Spinal cord (tissue), 10 donors: ENCODE measurements around the gene TLNRD1. TPM values are rescaled to one million over a fixed set of nuclear protein-coding genes. Genes with fewer than 3 reads are reported as not detected.
A peak's percentile ranks its signal among the peaks of the same experiment; 100 is the strongest.

Experiments used
- DNase-seq, 6 donors: peaks; one replicate each; pipeline versions ENCODE4 v3.0.0 to v3.0.0-alpha.2; 2013 to 2015; ENCODE audit warnings: low spot score in 6 of 6, low read depth in 4 of 6
- H3K27ac ChIP-seq: one replicate; pipeline ENCODE4 v1.5.1; 2013; ENCODE audit warnings: low read depth, low read length, control low read depth
- H3K27me3 ChIP-seq: one replicate; pipeline ENCODE4 v1.6.1; 2013; ENCODE audit warnings: low read length; ENCODE audit not compliant: control insufficient read depth, insufficient read depth
- H3K36me3 ChIP-seq: one replicate; pipeline ENCODE4 v1.6.1; 2013; ENCODE audit warnings: low read length; ENCODE audit not compliant: control insufficient read depth, insufficient read depth
- H3K4me1 ChIP-seq: one replicate; pipeline ENCODE4 v1.6.1; 2013; ENCODE audit warnings: low read length; ENCODE audit not compliant: control insufficient read depth, insufficient read depth
- H3K4me3 ChIP-seq: one replicate; pipeline ENCODE4 v1.5.1; 2013; ENCODE audit warnings: low read depth, low read length, control low read depth
- H3K9me3 ChIP-seq: one replicate; pipeline ENCODE4 v1.6.1; 2013; ENCODE audit warnings: low read length; ENCODE audit not compliant: control insufficient read depth, insufficient read depth
- whole genome bisulfite sequencing: methylation state at CpG from one replicate; pipeline ENCODE4 v1.1.5; 2013; ENCODE audit warnings: missing lambda C conversion rate; ENCODE audit not compliant: insufficient coverage; 5-methylcytosine and 5-hydroxymethylcytosine counted together
- polyA plus RNA-seq, 2 donors: library from polyadenylated mRNA; unstranded; fragments of 120-200 nt; gene quantifications; one replicate each; pipeline ENCODE4 v1.2.1, GENCODE V29; 2013; ENCODE audit not compliant: insufficient read length in 2 of 2
- small RNA-seq: library from RNA; depleted of rRNA; stranded (forward); fragments of <200 nt; gene quantifications from one replicate; pipeline ENCODE3, GENCODE V24; 2014; ENCODE audit warnings: low replicate concordance
- total RNA-seq, 2 donors: library from RNA; depleted of rRNA in 1 of 2; stranded (reverse); fragments of 120-200 nt in 1 of 2; fragments of >200 nt in 1 of 2; gene quantifications; one replicate each; pipeline versions ENCODE4 v1.2.3 to v1.2.4, GENCODE V29; 2013 to 2014
- donor health status: healthy.

TLNRD1 gene
- total and polyA plus RNA-seq, 4 donors = 4.3 to 12.0 (median 10.0) TPM

GRCh38 chr15:81047928-81048327 lies 47.2 kb downstream of the TLNRD1 start:
- no peaks in the 10 kb centered on the region for H3K27me3 ChIP-seq
- H3K4me1 ChIP-seq = peaks cover 7% of the 10 kb centered on the region
- no peaks in the 10 kb centered on the region for H3K36me3 ChIP-seq
- WGBS = 82% methylated on average over 3 of the region's 3 CpGs
- no peaks in the 10 kb centered on the region for H3K9me3 ChIP-seq
- peak overlapping the region; percentile 3 for H3K27ac ChIP-seq
- no peak overlapping the region for H3K4me3 ChIP-seq
- peak in 2 of 6 donors; percentile 70 to 75 for DNase-seq

- H3K4me3 ChIP-seq = no peak overlapping the region
- H3K27me3 ChIP-seq = no peaks in the 10 kb centered on the region
- no peaks in the 10 kb centered on the region for H3K9me3 ChIP-seq
- H3K36me3 ChIP-seq = no peaks in the 10 kb centered on the region
- peak in 5 of 6 donors; percentile 26 to 82 (median 52) for DNase-seq
- H3K4me1 ChIP-seq = peaks cover 7% of the 10 kb centered on the region
- H3K27ac ChIP-seq = no peak overlapping the region
- WGBS = 32% methylated on average over 4 of the region's 4 CpGs
Measured at GRCh38 chr15:81049835-81050234, 49.1 kb downstream of the TLNRD1 start.

- Histone ChIP-seq H3K27me3 (no peaks in the 10 kb centered on the region), H3K9me3 (no peaks in the 10 kb centered on the region), H3K27ac (no peak overlapping the region), H3K4me3 (no peak overlapping the region), H3K36me3 (no peaks in the 10 kb centered on the region), H3K4me1 (peaks cover 7% of the 10 kb centered on the region)
- no peak for DNase-seq
Measured at GRCh38 chr15:81050259-81050658, 49.5 kb downstream of the TLNRD1 start.

GRCh38 chr15:81050805-81051204 lies 50.1 kb downstream of the TLNRD1 start:
- Histone ChIP-seq H3K27me3 (no peaks in the 10 kb centered on the region), H3K4me1 (peaks cover 7% of the 10 kb centered on the region), H3K4me3 (no peak overlapping the region), H3K27ac (no peak overlapping the region), H3K9me3 (no peaks in the 10 kb centered on the region), H3K36me3 (no peaks in the 10 kb centered on the region)
- WGBS = 83% methylated on average over 2 of the region's 4 CpGs
- DNase-seq = peak in 1 of 6 donors; percentile 91

GRCh38 chr15:81052046-81052445 lies 51.3 kb downstream of the TLNRD1 start:
- H3K4me1 ChIP-seq = peaks cover 7% of the 10 kb centered on the region
- DNase-seq = no peak
- WGBS = no CpG with 5 or more reads among the region's 2 CpGs
- no peaks in the 10 kb centered on the region for H3K9me3 ChIP-seq
- H3K27ac ChIP-seq = no peak overlapping the region
- no peaks in the 10 kb centered on the region for H3K27me3 ChIP-seq
- H3K4me3 ChIP-seq = no peak overlapping the region
- H3K36me3 ChIP-seq = no peaks in the 10 kb centered on the region

- Histone ChIP-seq H3K4me3 (no peak overlapping the region), H3K36me3 (no peaks in the 10 kb centered on the region), H3K27ac (no peak overlapping the region), H3K4me1 (no peaks in the 10 kb centered on the region), H3K27me3 (no peaks in the 10 kb centered on the region), H3K9me3 (no peaks in the 10 kb centered on the region)
- DNase-seq = no peak
Measured at GRCh38 chr15:81053621-81054020, 52.9 kb downstream of the TLNRD1 start.

GRCh38 chr15:81054236-81054635 lies 53.5 kb downstream of the TLNRD1 start:
- Histone ChIP-seq H3K4me1 (no peaks in the 10 kb centered on the region), H3K9me3 (no peaks in the 10 kb centered on the region), H3K36me3 (no peaks in the 10 kb centered on the region), H3K27me3 (no peaks in the 10 kb centered on the region), H3K27ac (no peak overlapping the region), H3K4me3 (no peak overlapping the region)
- no CpG with 5 or more reads among the region's 2 CpGs for WGBS
- DNase-seq = peak in 1 of 6 donors; percentile 80

Small RNAs within 50 kb of the gene (small RNA-seq; reads per million reads assigned to genes)
- gene MIR4514 = not detected

Other genes starting within 250 kb of the TLNRD1 start
- 100 to 1,000 TPM in 1 of 2 donors, 10 to 100 TPM in 1; 75.8 to 257 TPM for gene CEMIP, start 221.6 kb upstream of the TLNRD1 start, total RNA-seq
- gene CEMIP, start 221.6 kb upstream of the TLNRD1 start, polyA plus RNA-seq = 10 to 100 TPM; 11.6 to 49.4 TPM
- 10 to 100 TPM; 17.2 to 36.3 TPM for gene MESD, start 11.1 kb upstream of the TLNRD1 start, total RNA-seq
- gene MESD, start 11.1 kb upstream of the TLNRD1 start, polyA plus RNA-seq = 10 to 100 TPM; 26.2 to 28.3 TPM
- 1 to 10 TPM; 3.2 to 5.4 TPM for gene CFAP161, start 133.3 kb downstream of the TLNRD1 start, total RNA-seq
- gene CFAP161, start 133.3 kb downstream of the TLNRD1 start, polyA plus RNA-seq = 1 to 10 TPM; 1.4 to 2.5 TPM
- 1 to 10 TPM; 4.3 to 6.6 TPM for gene IL16, start 196.0 kb downstream of the TLNRD1 start, total RNA-seq
- gene IL16, start 196.0 kb downstream of the TLNRD1 start, polyA plus RNA-seq = 1 to 10 TPM; 4.9 to 5.3 TPM